Body of pancreas (tissue), 4 donors: ENCODE results near the gene NR3C2.

ENCODE experiments used
- POLR2A ChIP-seq, 3 donors: fragments of 450-650 bp; IDR thresholded peaks; one replicate each; pipeline ENCODE4 v1.6.1; 2016; ENCODE audit warnings: antibody characterized with exemption in 3 of 3, mild to moderate bottlenecking in 2 of 3
- TF ChIP-seq, protein P1 (sequence below), 7 experiments: fragments of 450-650 bp in 4 of 7; fragments of 200-600 bp in 3 of 7; sonication (generic) in 3 of 7; IDR thresholded peaks; one replicate each; pipeline ENCODE4 v1.5.1; 2016 to 2019; ENCODE audit warnings: antibody characterized with exemption in 7 of 7

- TF ChIP-seq POLR2A (IDR thresholded peaks at IDR 0.05): no peak
- TF ChIP-seq, protein P1, sequence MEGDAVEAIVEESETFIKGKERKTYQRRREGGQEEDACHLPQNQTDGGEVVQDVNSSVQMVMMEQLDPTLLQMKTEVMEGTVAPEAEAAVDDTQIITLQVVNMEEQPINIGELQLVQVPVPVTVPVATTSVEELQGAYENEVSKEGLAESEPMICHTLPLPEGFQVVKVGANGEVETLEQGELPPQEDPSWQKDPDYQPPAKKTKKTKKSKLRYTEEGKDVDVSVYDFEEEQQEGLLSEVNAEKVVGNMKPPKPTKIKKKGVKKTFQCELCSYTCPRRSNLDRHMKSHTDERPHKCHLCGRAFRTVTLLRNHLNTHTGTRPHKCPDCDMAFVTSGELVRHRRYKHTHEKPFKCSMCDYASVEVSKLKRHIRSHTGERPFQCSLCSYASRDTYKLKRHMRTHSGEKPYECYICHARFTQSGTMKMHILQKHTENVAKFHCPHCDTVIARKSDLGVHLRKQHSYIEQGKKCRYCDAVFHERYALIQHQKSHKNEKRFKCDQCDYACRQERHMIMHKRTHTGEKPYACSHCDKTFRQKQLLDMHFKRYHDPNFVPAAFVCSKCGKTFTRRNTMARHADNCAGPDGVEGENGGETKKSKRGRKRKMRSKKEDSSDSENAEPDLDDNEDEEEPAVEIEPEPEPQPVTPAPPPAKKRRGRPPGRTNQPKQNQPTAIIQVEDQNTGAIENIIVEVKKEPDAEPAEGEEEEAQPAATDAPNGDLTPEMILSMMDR (IDR thresholded peaks at IDR 0.05): no peak
Observed at GRCh38 chr4:148240241-148240640, 202.0 kb downstream of the NR3C2 start.
